ENCODE results near the gene C16orf87.

DNA sequence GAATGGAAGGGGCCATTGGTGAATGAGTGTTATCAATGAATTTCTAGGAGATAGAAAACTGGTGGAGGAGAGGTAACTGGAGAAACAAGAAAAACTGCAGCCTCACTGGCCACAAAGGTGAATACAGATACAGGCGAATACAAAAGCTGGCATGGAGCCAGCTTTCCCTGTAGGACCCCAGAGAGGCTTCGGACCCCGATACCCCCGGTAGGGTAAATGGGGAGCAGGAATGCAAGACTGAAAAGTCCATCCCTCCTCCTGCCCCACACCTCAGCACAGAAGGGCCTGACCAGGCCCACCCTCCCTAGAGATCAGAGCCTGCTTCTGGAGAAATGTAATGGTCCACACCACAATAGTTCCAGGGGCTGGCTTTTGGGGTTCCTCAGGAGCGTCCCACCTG is 78.0 kb downstream of the C16orf87 start:
- TF ChIP-seq POLR2AphosphoS5 (IDR thresholded peaks at IDR 0.05), result no peak
- TF ChIP-seq, protein P1, sequence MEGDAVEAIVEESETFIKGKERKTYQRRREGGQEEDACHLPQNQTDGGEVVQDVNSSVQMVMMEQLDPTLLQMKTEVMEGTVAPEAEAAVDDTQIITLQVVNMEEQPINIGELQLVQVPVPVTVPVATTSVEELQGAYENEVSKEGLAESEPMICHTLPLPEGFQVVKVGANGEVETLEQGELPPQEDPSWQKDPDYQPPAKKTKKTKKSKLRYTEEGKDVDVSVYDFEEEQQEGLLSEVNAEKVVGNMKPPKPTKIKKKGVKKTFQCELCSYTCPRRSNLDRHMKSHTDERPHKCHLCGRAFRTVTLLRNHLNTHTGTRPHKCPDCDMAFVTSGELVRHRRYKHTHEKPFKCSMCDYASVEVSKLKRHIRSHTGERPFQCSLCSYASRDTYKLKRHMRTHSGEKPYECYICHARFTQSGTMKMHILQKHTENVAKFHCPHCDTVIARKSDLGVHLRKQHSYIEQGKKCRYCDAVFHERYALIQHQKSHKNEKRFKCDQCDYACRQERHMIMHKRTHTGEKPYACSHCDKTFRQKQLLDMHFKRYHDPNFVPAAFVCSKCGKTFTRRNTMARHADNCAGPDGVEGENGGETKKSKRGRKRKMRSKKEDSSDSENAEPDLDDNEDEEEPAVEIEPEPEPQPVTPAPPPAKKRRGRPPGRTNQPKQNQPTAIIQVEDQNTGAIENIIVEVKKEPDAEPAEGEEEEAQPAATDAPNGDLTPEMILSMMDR (IDR thresholded peaks at IDR 0.05), result no peak
- TF ChIP-seq EP300 (IDR thresholded peaks at IDR 0.05), result no peak
- TF ChIP-seq POLR2A (IDR thresholded peaks at IDR 0.05), result no peak
